NK-92 (cell line): ENCODE results near the gene CTAGE6.
"Not testable (repeated sequence)": the region's sequence is repeated elsewhere in the genome, so short reads cannot be mapped to it uniquely, and the experiment has no call there.

Experiments used
- DNase-seq: peaks from one replicate; lab custom pipeline; 2025; ENCODE audit not compliant: unreplicated experiment; lab: John Stamatoyannopoulos, UW

The CTAGE6 gene, protein sequence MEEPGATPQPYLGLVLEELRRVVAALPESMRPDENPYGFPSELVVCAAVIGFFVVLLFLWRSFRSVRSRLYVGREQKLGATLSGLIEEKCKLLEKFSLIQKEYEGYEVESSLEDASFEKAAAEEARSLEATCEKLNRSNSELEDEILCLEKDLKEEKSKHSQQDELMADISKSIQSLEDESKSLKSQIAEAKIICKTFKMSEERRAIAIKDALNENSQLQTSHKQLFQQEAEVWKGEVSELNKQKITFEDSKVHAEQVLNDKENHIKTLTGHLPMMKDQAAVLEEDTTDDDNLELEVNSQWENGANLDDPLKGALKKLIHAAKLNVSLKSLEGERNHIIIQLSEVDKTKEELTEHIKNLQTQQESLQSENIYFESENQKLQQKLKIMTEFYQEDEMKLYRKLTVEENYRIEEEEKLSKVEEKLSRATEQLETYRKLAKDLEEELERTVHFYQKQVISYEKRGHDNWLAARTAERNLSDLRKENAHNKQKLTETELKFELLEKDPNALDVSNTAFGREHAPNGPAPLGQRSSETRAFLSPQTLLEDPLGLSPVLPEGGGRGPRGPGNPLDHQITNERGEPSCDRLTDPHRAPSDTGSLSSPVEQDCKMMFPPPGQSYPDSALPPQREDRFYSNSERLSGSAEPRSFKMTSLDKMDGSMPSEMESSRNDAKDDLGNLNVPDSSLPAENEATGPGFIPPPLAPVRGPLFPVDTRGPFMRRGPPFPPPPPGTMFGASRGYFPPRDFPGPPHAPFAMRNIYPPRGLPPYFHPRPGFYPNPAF

DNA sequence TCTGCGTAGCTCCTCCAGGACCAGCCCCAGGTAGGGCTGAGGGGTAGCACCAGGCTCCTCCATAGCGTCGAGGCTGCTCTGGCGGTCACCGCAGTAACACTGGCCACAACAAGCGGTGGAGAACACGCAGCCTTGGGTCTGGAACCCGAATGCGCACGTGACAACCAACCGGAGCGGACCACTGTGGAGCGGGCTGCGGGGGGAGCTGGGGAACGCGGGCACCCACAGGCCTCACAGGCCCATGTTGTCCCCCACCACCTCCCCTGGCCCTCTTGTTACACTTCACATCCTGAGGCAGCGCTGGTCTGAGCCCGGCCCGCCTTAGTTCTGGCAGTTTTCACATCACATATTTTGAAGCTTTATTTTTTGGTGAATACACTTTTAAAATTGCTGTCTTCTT lies at the start of gene CTAGE6:
Gene CTAGE6 (minus strand): TSS at position 101 of the 400 bp plus-strand sequence. CDS start 38 bp downstream, at position 63.
- DNase-seq = not testable (repeated sequence)

DNA sequence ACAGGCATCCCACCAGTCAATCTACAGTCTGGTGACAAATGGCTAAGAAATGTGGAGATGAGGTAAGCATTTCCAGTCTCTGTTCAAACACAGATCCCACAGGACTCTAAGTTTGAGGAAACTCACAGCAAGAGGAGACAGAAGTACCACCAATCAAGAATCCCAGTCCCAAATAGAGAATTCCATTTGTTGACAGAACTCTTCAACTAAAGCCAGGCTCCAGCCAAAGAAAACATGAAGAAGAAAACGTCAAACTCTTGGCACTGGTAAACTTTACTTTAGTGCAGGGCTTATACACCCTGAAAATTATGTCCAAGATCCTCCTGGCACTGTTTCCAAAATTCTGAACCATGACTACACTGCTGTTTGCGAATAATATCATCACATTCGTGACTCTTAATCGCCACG lies 49.2 kb upstream of the CTAGE6 start:
- not testable (repeated sequence) for DNase-seq

DNA sequence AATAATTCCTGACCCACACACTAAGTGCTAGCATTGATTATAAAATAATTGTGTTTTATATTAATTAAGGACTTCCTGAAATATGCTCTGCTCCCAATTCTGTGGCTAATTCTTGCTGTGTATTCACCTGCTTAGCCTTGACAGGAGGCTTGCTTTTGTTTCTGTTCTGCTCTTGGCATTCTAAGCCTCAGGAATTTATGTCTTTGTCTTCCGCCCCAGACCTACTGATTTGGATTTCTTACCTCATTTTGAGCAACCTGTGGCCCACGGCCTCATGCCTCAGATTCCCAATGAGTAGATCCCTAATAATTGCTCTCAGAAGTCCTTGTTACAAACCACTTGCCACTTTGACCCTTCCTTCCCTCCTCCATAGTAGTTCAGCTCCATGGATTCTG lies 40.4 kb upstream of the CTAGE6 start:
- DNase-seq = not testable (repeated sequence)

DNA sequence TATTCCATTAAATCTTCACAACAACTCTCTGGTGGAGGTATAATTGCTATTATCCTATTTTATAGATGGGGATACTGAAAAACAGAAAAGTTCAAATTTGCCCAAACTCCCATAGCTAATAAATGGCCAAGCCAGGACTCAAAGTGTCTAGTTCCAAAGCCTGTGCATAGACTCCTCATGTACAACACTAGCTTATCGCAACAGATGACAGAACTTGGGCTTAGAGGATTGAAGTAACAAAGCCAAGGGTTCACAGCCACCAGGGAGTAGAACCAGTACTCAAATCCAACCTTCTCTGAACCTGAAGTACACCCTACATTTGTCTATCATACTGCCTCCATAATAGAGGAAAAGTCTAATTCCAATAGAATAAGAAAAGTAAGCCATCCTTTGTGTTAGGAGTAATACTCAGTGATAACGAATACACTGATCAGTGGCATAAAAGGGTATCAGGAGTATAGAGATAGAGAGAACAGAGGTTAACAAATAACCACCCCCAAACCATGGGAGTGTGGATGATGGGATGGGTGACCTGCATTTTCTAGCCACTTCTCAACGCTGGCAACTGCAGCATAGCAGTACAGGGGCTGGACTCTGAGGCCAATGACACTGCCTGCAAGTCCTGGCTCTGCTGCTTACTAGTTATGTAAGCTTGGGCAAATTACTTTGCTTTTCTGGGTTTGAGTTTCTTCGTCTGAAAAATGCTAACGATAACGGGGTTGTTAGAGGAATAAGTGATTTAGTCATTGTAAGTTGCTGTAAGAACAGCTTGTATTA lies 39.8 kb upstream of the CTAGE6 start:
- not testable (repeated sequence) for DNase-seq

DNA sequence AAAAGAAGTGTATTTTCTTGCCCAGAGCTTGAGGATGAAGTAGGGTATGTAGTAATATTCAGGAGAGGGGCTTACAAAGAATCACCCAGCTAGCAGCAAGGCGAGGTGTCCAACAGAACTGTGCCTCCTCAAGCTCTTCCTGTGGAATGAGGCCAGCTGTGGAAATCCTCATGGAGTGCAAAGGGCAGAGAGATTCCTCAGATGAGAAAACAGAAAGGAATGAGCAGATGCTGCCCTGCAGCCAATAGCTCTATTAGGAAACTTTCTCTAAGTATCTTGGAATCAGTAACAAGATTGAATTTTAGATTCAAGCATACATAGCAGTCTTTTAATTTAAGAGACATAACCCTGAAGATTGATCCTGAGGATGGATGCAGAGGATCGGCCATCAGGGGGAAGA lies 38.2 kb upstream of the CTAGE6 start:
- DNase-seq = not testable (repeated sequence)

DNA sequence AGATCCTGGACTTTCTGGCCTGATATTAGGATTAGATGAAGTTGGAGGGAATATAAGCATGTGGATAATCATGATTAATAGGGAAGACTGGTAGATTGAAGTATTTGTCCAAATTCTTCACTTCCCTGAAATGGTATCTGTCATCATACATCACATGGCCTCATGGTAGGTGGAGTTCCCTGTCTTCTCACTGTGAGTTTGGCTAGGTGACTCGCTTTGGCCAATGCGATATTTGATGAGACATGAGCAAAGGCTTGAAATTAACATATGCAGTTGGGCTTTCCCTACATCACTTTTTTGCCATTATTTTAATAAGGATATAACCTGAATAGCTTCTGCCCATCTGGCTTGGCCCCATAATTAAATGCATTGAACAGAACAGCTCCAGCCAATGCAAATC lies 35.1 kb upstream of the CTAGE6 start:
- not testable (repeated sequence) for DNase-seq

DNA sequence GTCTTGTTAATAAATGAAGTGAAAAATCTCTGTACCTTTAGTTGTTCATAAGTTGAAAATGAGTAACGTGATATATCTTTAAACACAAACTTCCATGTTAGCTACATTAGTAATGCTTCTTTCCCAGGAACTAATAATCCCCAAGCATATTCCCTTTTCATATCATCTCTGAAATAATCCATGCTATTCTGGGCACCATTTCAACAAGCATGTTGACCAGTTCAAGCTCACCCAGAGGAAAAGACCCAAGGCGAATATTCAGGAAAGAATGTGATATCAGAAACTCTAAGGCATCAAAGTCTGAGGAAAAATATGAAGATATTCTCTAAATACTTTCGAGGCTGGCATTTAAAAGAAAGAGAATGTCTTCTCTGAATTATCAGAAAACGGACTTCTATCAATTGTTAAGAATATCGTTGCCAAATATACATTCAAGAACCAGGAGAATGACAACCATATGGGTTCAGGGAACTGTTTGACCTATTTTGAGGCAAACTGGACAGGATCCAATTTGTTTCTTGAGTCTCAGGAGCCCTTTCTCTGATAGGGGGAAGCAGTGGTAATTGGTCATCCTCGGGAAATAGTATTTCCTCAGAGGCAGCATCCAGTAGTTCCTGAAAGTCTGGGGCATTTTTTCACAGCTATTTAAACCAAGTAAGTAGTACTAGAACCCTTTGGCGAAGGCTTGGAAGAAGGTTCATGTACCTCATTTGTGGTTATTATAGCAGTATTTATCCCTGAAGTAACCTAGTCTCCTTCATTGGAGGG lies 28.1 kb upstream of the CTAGE6 start:
- DNase-seq = not testable (repeated sequence)

DNA sequence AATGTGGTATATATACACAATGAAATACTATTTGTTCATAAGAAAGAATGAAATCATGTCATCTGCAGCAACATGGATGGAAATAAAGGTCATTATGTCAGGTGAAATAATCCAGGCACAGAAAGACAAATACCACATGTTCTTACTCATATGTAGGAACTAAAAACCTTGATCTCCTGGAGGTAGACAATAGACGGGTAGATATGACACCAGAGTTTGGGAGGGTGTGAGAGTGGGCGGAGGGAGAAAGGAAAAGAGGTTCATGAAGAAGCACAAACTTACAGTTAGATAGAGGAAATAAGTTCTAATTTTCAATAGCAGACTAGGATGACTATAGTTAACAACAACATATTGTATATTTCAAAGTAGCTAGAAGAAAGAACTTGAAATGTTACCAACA lies 22.1 kb upstream of the CTAGE6 start:
- not testable (repeated sequence) for DNase-seq

DNA sequence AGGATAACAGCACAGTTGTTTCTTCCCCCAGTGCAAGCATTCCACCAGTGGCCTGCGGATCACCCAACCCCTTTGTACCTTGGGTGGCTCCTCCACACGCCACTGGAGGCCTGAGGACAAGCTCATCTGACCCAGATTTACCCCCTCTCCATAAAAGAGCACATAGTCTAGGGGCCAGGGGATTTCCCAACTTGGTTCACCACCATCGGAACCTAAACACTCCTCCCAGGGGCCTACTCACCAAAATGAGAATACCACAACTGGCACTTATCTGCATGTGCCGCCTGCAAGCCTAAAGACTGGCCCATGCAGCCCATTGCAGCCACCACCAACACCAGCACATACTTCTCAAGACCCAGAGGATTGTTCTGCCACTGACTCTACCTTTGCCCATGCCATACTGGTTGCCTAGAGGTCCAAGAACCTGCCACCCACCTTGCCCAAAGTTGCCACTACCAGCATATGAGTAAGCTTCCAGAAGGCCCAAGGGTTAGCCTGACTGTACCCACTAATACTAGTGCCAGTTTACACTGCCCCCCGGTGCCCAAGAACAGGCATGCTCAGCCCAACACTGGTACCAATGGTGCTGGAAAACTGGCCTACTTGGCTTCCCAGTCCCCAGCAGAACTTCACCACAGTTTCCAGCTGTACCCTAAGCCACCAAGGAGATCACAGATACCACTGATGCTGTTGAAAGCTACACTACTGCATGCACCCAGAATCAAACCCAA lies 15.4 kb upstream of the CTAGE6 start:
- DNase-seq = not testable (repeated sequence)

DNA sequence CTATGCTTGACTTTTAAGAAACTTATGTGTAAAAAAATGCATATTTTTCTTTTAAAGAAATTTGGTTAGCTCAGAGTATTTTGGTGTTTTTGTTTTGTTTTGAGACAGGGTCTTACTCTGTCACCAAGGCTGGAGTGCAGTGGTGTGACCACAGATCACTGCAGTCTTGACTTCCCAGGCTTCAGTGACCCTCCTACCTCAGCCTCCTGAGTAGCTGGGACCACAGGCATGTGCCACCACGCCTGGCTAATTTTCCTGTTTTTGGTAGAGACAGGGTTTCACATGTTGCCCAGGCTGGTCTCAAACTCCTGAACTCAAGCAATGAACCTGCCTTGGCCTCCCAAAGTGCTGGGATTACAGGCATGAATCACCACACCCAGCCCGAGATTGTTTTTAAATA lies 10.0 kb upstream of the CTAGE6 start:
- DNase-seq = not testable (repeated sequence)

DNA sequence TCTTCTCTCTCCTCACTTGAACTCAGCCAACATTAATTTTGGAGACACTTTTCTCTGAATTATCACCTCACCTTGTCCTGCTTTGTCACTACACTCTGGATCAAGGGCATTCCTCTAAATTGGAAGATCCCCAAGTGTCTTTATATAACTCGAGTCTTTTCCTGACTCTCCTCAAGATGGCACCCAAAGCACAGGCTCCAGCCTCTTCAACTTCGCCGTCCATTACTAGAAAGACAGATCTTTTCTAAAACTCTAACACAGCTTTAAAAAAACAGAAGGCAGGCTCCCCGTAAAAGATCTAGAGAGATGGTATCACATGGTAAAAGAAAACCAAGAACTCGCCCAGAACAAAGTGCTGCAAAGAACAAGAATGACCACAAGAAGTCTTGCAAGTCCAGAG lies 8.2 kb upstream of the CTAGE6 start:
- not testable (repeated sequence) for DNase-seq

DNA sequence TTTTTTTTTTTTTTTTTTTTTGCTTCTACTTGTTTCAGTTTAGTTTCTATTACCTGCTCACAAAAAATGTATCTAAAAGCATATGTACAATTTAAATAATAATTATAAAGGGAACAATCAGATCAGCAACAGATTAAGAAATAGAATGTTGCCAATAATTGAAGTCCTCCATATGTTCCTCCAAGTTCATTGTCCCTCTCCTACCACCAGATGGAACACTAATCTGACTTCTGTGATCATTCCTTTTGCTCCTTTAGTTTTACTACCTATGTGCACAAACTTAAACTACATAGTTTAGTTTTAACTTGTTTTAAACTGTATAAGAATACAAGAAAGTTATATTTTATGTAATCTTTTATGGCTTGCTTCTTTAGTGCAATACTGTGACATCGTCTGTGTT lies 5.6 kb upstream of the CTAGE6 start:
- DNase-seq = not testable (repeated sequence)

DNA sequence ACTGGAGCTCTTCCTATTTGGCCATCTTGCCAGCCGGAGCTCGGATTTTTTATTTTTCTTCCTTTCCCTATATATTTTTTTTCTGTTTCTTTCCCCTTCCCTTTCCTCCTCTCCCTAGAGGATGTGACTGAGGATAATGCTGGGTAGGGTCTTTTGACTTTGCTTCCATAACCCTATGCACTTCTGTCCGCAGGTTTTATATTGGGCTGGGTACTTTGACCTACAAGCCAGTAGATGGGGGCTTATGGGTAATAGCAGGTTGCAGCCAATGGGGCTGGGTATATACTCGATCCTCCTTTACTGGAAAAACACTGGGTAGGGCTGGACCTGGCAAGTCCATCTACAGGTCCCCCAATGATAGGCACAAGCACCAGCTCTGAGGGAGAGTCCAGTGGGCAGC lies 12.2 kb downstream of the CTAGE6 start:
- not testable (repeated sequence) for DNase-seq

DNA sequence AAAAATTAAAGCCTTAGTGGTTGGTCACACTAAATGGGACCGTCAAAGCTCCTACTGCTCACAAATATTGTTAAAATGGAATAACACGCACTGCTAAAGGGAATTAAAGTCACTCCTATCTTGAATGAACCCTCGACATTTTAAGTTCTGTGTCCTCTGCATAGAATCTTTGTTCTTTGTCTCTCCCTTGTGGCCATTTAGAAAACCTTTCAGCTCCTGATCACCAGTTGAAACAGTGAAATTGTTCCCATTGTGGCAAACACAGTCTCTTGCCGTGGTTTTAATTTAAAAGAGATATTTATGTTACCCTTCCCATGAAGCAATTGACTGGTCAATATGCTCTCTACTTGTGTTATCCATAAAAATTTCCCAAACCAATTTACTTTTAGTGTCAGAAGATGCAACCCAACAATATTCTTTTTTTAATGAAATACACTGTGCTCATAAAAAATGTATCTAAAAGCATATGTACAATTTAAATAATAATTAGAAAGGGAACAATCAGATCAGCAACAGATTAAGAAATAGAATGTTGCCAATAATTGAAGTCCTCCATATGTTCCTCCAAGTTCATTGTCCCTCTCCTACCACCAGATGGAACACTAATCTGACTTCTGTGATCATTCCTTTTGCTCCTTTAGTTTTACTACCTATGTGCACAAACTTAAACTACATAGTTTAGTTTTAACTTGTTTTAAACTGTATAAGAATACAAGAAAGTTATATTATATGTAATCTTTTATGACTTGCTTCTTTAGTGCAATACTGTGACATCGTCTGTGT lies 20.3 kb downstream of the CTAGE6 start:
- not testable (repeated sequence) for DNase-seq

DNA sequence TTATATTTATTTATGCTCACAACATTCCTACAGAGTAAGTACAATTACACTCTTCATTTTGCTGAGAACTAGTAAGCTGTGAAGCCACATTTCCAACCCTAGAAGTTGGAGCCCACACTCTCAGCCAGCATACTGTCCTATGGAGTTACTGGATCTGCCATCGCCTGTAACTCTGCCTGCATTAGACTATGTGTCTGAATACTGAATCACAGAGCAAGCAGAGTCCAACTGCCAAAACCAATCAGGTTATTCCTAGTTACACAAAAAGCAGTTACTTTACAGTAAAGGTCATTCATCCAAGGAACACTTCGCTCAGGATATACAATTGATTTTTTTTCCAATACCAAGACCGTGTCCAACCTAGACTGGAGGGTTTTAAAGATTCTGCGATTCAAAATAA lies 21.5 kb downstream of the CTAGE6 start:
- no peak for DNase-seq

DNA sequence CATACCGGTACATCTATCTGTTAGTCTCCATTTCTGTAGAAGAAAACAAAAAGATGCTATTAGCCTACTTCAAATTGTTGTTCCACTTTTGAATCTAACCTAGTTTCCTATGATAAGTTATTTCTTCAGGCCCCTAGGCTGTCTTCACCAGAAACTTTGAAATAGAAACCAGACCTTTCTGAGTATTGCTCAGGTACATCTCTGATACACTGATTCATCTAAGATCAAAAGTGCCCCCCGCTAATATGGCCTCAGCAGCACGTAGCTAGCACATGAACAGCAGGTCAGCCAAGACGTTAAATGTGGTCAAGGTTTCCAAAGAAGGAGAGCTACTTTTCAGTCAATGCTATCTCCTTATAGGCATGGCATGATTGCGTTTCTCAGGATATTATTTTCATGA lies 23.6 kb downstream of the CTAGE6 start:
- DNase-seq = no peak

DNA sequence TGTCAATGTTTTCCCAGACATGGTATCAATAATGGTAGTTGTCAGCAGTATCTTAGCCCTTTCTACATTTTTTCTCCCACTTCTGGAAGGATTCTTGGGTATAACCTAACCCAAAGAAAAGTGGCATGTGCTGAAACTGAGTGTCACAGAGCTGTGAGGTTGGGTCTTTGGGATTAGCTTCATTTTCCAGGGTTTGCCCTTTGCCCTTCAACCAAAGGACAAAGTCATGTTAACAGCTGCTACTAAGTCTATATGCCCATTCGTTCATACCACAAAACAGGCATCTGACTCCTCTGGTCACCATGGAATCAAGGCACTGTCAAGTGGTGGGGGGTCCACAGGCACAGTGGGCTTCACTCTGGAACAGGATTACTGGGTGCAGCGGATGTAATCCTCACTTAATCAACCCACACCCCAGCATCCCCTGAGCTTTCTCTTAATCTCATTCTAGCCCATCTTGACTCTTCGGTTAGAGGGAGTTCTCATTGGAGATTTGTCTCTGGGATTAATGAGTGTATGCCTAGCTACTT lies 29.1 kb downstream of the CTAGE6 start:
- no peak for DNase-seq

DNA sequence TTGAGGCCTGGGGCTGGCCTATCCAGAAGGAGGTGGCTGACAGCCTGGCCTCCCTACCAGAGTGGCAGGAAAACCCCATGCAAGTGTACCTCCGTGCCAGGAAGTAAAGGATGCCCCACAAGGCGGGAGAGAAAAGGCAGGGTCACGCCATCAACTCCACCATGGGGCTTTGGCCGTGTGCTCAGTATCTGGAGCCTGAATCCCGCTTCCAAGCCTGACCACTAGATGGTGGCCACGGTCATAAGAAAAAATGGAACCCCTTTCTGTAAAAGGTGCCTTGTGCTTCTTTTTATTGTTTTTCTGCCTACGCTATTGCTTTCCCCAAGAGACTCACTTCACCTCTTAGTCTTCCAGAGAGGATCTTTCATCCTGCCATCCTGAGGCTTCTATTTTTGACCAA lies 29.9 kb downstream of the CTAGE6 start:
- DNase-seq = not testable (repeated sequence)

DNA sequence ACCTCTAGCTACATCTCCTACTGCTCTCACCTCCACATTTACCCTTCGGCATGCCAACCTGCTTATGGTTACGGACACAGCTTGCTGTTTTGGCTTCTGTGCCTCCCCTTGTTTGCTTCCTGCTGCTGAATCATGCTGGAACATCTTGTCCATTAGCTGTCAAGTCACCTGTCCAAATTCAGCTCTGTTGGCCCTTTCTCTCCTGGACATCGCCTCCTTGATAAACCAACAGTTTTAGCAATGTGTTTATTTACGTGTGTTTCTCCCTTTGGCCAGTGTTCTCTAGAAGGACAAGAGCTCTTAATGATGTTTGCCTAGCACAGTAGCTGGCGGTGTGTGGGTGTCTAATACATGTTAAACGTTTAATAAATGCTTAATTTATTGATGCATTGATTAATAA lies 31.4 kb downstream of the CTAGE6 start:
- DNase-seq = not testable (repeated sequence)
